ENCODE data around the gene LCORL.

Gene LCORL

DNA sequence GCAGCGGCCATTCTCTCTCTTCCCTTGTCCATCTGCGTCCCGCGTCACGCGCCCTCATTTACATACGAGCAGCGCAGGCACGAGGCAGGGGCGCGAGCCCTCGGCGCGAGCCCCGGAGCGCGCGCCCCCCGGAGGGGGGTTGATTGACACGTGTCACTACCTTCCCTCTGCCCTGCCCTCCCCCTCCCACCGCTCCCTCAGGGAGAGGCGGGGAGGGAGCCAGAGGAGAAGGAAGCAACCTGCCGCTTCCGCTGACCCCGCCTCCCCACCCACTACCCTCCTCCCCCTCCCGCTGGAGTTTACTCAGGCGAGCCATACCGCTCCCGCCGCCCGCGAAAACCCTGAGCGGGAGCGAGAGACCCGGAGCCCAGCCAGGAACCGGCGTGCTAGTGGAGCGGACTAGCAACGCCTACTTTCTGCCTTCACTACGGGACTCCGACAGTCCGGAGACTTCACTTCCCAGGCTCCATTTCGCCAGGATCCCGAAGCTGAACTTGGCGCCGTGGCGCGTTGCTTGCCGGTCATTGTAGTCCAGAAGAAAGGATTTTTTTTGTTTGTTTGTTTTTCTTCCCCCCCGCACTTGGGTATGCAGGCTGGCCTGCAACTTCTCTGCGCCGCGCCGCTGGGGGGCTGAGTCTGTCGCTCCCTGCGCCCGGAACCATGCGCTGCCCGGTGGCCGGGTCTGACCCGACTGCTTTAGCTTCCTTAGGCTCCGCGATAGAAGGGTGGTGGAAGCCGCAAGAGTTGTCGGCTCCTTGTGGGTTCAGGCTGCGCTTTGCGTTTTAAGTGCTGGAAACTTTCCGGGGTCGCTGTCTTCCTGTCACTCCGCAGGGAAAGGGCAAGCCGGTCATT, at the start of gene LCORL:
LCORL (minus strand) TSS at position 36 of the 852 bp plus-strand sequence; CDS start at position 32, 4 bp downstream.
- peak; percentile 91 for DNase-seq (ENCODE audit: low read depth)
- TF ChIP-seq, protein P1, sequence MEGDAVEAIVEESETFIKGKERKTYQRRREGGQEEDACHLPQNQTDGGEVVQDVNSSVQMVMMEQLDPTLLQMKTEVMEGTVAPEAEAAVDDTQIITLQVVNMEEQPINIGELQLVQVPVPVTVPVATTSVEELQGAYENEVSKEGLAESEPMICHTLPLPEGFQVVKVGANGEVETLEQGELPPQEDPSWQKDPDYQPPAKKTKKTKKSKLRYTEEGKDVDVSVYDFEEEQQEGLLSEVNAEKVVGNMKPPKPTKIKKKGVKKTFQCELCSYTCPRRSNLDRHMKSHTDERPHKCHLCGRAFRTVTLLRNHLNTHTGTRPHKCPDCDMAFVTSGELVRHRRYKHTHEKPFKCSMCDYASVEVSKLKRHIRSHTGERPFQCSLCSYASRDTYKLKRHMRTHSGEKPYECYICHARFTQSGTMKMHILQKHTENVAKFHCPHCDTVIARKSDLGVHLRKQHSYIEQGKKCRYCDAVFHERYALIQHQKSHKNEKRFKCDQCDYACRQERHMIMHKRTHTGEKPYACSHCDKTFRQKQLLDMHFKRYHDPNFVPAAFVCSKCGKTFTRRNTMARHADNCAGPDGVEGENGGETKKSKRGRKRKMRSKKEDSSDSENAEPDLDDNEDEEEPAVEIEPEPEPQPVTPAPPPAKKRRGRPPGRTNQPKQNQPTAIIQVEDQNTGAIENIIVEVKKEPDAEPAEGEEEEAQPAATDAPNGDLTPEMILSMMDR (conservative IDR thresholded peaks at IDR 0.05; ENCODE audit: low read depth, low read length), result no peak
- peak within 1 kb of the TSS; percentile 90 for H3K4me3 ChIP-seq (ENCODE audit: low read length)

DNA sequence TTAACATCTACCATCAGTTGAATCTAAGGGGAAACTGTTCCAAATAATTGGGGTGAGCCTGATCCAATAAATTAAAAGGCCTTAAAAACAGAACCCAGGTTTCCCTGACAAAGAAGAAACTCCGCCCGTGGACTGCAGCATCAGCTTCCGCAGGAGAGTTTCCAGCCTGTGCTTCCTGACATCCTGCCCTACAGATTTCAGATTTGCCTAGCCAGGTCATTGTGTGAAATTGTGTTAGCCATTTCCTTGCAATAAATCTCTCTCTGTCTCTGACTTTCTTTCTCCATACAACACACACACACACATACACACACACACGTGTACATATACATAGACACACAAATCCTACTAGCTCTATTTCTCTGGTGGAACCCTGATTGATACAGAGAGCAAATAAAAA, 48.3 kb upstream of the LCORL start:
- no peak for DNase-seq (ENCODE audit: low read depth)
- TF ChIP-seq, protein P1 (conservative IDR thresholded peaks at IDR 0.05; ENCODE audit: low read depth, low read length), result no peak

DNA sequence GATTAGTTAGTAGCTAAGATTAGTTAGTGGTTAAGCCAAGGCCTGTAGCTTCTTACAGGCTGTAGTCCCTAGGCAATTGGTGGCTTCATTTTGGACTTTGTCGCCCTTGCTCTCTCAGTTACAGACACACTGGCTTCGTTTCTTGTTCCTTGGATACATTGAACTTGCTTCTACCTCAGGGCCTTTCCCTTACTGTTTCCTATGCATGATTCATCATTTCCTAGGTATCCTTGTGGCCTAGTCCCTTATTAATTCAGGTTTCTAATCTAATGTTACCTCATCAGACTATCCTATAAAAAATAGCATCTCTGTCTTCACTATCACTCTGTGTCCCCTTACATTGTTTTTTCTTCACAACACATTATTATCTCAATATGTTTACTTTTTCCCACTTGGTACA, 45.5 kb upstream of the LCORL start:
- DNase-seq (ENCODE audit: low read depth), result no peak
- H3K4me3 ChIP-seq (ENCODE audit: low read length), result no peak overlapping the region
- TF ChIP-seq, protein P1 (conservative IDR thresholded peaks at IDR 0.05; ENCODE audit: low read depth, low read length), result no peak

More for the DNA sequence above, 48.3 kb upstream of the LCORL start:
- no peak overlapping the region for H3K4me3 ChIP-seq (ENCODE audit: low read length)

DNA sequence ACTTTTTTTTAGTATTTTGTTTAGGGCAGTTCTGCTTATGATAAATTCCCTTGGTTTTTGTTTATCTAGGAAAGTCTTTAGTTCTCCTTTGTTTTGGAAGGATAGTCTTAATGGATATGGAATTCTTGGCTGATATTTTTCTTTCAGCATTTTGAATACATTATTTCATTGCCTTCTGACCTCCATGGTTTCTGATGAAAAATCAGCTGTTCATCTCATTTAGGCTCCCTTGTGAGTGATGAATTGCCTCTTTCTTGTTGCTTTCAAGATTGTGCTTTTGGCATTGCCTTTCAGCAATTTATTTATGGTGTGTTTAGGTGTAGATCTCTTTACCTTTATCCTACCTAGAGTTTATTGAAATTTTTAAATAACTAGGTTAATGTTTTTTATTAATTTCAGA, 41.5 kb upstream of the LCORL start:
- H3K4me3 ChIP-seq (ENCODE audit: low read length), result no peak overlapping the region
- DNase-seq (ENCODE audit: low read depth), result no peak
- TF ChIP-seq, protein P1 (conservative IDR thresholded peaks at IDR 0.05; ENCODE audit: low read depth, low read length), result no peak

DNA sequence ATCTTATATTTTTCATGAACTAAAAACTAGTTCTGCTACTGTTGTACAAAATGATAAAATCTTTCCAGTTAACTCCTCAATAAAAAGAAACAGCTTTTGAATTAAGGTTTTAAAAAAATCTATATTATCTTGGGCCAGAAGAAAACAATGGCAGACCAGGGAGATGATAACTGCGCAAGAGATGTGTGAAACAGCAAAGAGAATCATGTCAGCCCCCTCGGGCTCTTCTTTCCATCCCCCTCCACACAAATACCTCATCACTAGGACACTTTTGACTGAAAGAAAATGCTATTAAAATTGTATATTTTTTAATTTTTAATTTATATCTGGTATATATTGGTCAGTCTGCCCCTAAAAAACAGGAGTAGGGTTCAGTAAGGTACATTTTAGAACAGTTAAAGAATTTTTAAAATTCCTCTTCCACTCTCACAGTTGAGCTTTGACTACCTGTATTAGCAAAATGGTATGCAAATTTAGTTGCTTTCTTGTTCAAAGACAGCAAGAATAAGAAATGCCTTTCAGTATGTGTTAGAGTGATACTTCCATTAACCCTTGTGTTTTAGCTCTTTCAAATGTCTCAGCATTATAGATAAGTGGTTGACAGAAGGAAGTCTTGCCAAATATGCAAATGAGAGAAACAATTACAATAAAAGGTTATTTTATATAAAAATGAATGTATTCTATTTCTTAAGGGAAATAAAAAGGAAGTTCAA, 36.4 kb upstream of the LCORL start:
- DNase-seq (ENCODE audit: low read depth), result no peak
- TF ChIP-seq, protein P1 (conservative IDR thresholded peaks at IDR 0.05; ENCODE audit: low read depth, low read length), result no peak
- no peak overlapping the region for H3K4me3 ChIP-seq (ENCODE audit: low read length)

DNA sequence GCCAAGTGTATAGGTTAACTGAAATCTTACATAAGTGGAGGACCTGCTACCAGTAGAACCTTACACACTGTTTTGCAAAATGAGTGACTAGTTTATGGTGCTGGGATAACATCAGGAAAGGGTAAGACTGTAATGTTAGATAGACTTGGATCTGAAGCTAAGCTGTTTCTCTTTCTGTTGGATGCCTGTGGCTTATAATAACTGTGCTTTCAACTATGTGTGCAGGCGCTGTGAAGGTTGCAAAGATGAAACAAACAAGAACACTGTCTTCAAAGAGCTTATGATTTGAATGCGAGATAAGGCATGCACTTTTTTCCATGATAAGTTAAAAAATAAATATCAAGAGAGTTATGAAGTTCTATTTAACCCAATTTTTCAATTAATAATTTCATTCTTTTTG, 34.5 kb upstream of the LCORL start:
- no peak overlapping the region for H3K4me3 ChIP-seq (ENCODE audit: low read length)
- TF ChIP-seq, protein P1 (conservative IDR thresholded peaks at IDR 0.05; ENCODE audit: low read depth, low read length), result no peak
- DNase-seq (ENCODE audit: low read depth), result no peak
